ENCODE measurements around the gene FBXL17.

DNA sequence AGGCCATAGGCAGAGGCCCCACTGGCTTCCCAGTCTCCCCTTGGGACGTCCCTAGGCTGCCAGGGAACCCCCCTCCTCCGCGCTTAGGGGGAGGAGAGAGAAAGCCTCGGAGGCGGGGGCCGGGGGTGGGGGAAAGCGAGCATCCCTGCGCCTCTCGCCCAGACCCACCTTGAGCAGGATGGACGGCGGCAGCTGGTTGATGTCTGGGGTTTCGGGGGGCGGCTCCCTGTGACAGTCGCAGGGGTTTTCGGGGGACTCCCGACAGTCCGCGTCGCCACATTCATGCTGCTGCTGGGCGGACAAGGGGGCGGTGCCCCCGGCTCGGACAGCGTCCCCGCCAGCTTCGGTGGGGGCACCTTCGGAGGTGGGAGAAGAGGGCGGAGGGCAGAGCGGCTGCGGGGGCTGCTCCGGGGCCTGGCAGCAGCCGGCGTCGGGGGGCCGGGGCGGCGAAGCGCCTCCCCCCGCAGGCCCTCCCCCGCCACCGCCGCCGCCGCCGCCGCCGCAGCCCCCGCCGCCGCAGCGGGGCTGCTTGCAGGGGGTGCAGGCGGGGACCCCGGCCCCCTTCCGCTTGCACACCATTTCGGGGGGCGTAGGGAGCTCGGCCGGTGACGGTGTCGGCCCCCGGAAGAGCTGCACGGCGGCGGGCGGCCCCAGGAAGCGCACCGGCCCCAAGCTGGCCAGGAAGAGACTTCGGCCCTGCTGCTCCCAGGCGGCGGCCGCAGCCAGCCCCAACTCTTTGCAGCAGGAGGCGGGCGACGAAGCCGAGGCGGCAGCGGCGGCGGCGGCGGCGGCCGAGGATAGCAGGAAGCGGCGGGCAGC lies 1.2 kb downstream of the FBXL17 start:
- TF ChIP-seq, protein P1, sequence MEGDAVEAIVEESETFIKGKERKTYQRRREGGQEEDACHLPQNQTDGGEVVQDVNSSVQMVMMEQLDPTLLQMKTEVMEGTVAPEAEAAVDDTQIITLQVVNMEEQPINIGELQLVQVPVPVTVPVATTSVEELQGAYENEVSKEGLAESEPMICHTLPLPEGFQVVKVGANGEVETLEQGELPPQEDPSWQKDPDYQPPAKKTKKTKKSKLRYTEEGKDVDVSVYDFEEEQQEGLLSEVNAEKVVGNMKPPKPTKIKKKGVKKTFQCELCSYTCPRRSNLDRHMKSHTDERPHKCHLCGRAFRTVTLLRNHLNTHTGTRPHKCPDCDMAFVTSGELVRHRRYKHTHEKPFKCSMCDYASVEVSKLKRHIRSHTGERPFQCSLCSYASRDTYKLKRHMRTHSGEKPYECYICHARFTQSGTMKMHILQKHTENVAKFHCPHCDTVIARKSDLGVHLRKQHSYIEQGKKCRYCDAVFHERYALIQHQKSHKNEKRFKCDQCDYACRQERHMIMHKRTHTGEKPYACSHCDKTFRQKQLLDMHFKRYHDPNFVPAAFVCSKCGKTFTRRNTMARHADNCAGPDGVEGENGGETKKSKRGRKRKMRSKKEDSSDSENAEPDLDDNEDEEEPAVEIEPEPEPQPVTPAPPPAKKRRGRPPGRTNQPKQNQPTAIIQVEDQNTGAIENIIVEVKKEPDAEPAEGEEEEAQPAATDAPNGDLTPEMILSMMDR (IDR thresholded peaks at IDR 0.05): no peak
- no peak for TF ChIP-seq ZFX (IDR thresholded peaks at IDR 0.05; ENCODE audit: borderline replicate concordance)

Data from 22Rv1 (cell line).